Hematopoietic multipotent progenitor cell (in vitro differentiated cells): ENCODE data around the gene GRPEL1. TPM values are rescaled to one million over a fixed set of nuclear protein-coding genes. Genes with fewer than 3 reads are reported as not detected.

ENCODE experiments used
- total RNA-seq: library from RNA; depleted of rRNA; stranded (reverse); fragments of >200 nt; gene quantifications from one replicate; pipeline ENCODE4 v1.2.3, GENCODE V29; 2012

GRPEL1 gene
- total RNA-seq, 1 donor = 8.1 TPM

Other genes with a start within 250 kb of the GRPEL1 start
- 46.0 TPM for gene TBC1D14, start 158.2 kb downstream of the GRPEL1 start, total RNA-seq
- 4.8 TPM for gene TADA2B, start 24.7 kb downstream of the GRPEL1 start, total RNA-seq
- gene SORCS2, start 124.5 kb upstream of the GRPEL1 start, total RNA-seq = under 0.01 TPM